ENCODE results near the gene TAOK3. TPM values are rescaled to one million over a fixed set of nuclear protein-coding genes. Genes with fewer than 3 reads are reported as not detected.

The TAOK3 gene
- total and polyA plus RNA-seq, 2 donors (not counting 3 experiments of a cell fraction or from before 2014, with no cell fraction given), result 11.3 to 23.1 TPM

- Histone ChIP-seq H3K9me3 (replicated peaks; ENCODE audit: control insufficient read depth, insufficient read depth, low read length) (no peaks in the 10 kb centered on the region), H3K4me2 (ENCODE audit: insufficient read depth, low read length) (peak overlapping the region; percentile 77), H3K27me3 (ENCODE audit: control insufficient read depth in 2 of 2, insufficient read depth in 2 of 2, low read length in 2 of 2) (no peaks in the 10 kb centered on the region), H3K79me2 (ENCODE audit: control insufficient read depth, insufficient read depth, low read length) (no peaks in the 10 kb centered on the region), H2AFZ (ENCODE audit: low read depth, low read length) (peak overlapping the region; percentile 95), H3K9me1 (replicated peaks; ENCODE audit: control insufficient read depth, extremely low read depth, insufficient read depth, low read length) (no peaks in the 10 kb centered on the region), H3K36me3 (ENCODE audit: control insufficient read depth in 2 of 2, extremely low read depth in 1 of 2, insufficient read depth in 2 of 2, low read length in 2 of 2) (no peaks in the 10 kb centered on the region), H3K4me1 (ENCODE audit: control insufficient read depth, extremely low read depth, insufficient read depth, low read length) (peaks cover 26% of the 10 kb centered on the region), H3K27ac (ENCODE audit: insufficient read depth, low read depth, low read length) (peak overlapping the region; percentile 64), H4K20me1 (replicated peaks; ENCODE audit: control insufficient read depth, extremely low read depth, insufficient read depth, low read length) (no peaks in the 10 kb centered on the region), H3K4me3 (replicated peaks in 1 of 3; ENCODE audit: insufficient read depth in 1 of 3, low read depth in 1 of 3, low read length in 3 of 3) (no peak overlapping the region), H3K9ac (replicated peaks; ENCODE audit: extremely low read depth, insufficient read depth, low read length) (peak overlapping the region; percentile 57)
- intact Hi-C loops (cut with micrococcal nuclease) (no loop called here), dilution Hi-C loops (cut with MboI; ENCODE audit: extremely low pct_ligation_motif_present, low sequenced_read_pairs) (no loop called here)
- POLR2A ChIA-PET, result no interaction called here
- no peak for FAIRE-seq
- BruUV-seq (replicated peaks), result no TSS peak
- peak; percentile 47 for DNase-seq (ENCODE audit: low read depth, low spot score)
- CTCF ChIA-PET, result no interaction called here
- TF ChIP-seq EZH2 (IDR thresholded peaks at IDR 0.05; ENCODE audit: borderline replicate concordance, low read depth, low read length, severe bottlenecking) (no peak), POLR2A (IDR thresholded peaks at IDR 0.05; ENCODE audit: low read depth, low read length) (no peak), JUN (IDR thresholded peaks at IDR 0.05; ENCODE audit: borderline replicate concordance, insufficient read depth, insufficient read length, low read depth) (no peak), MYC (IDR thresholded peaks at IDR 0.05; ENCODE audit: low read depth, low read length) (no peak), POLR2AphosphoS5 (IDR thresholded peaks at IDR 0.05; ENCODE audit: insufficient read depth, low read depth, low read length) (no peak), GATA2 (IDR thresholded peaks at IDR 0.05; ENCODE audit: insufficient read depth, insufficient read length, low read depth, low read length) (no peak), MAX (IDR thresholded peaks at IDR 0.05; ENCODE audit: insufficient read depth, insufficient read length) (no peak), FOS (IDR thresholded peaks at IDR 0.05; ENCODE audit: borderline replicate concordance, insufficient read depth, low read length) (no peak), CTCF (IDR thresholded peaks at IDR 0.05; ENCODE audit: extremely low read depth in 1 of 2, insufficient read depth in 1 of 2, low read depth in 1 of 2, low read length in 2 of 2) (no peak)
Observed at GRCh38 chr12:118189741-118190191, 182.9 kb downstream of the TAOK3 start.

Data from endothelial cell of umbilical vein (primary cell).